Esophagus muscularis mucosa (tissue), 4 donors: ENCODE data around the gene TBR1. TPM values are rescaled to one million over a fixed set of nuclear protein-coding genes. Genes with fewer than 3 reads are reported as not detected.

Experiments
- DNase-seq: peaks from one replicate; pipeline ENCODE4 v3.0.0-alpha.2; 2017; ENCODE audit errors: extremely low spot score
- H3K27ac ChIP-seq, 4 donors: fragments of 200-600 bp; sonication (generic); replicated peaks in 1 of 4; 1 replicate in 3 of 4; 2 replicates in 1 of 4; pipeline ENCODE4 v1.5.1; 2016 to 2019; ENCODE audit warnings: mild to moderate bottlenecking in 1 of 4
- H3K27me3 ChIP-seq, 4 donors: fragments of 200-600 bp; sonication (generic); one replicate each; pipeline versions ENCODE4 v1.5.1 to v1.6.0; 2016 to 2019
- H3K36me3 ChIP-seq, 4 donors: fragments of 200-600 bp; sonication (generic); one replicate each; pipeline ENCODE4 v1.5.1; 2016 to 2019
- H3K4me1 ChIP-seq, 4 donors: fragments of 200-600 bp; sonication (generic); one replicate each; pipeline ENCODE4 v1.5.1; 2016 to 2019
- H3K4me3 ChIP-seq, 4 donors: fragments of 200-600 bp; sonication (generic); 1 replicate in 2 of 4; 2 replicates in 2 of 4; pipeline ENCODE4 v1.5.1; 2016 to 2019; ENCODE audit warnings: mild to moderate bottlenecking in 4 of 4, moderate library complexity in 1 of 4
- H3K9me3 ChIP-seq, 4 donors: fragments of 200-600 bp; sonication (generic); 1 replicate in 3 of 4; 2 replicates in 1 of 4; pipeline ENCODE4 v1.5.1; 2016 to 2019
- CTCF ChIP-seq, 3 experiments: fragments of 200-600 bp in 2 of 3; fragments of 450-650 bp in 1 of 3; sonication (generic) in 2 of 3; IDR thresholded peaks; one replicate each; pipeline ENCODE4 v1.5.1; 2017 to 2019; ENCODE audit warnings: antibody characterized with exemption in 3 of 3, mild to moderate bottlenecking in 2 of 3, moderate library complexity in 1 of 3
- EP300 ChIP-seq: sonication (generic); formaldehyde crosslinking; IDR thresholded peaks from one replicate; pipeline ENCODE4 v1.6.1; 2017; ENCODE audit warnings: antibody characterized with exemption
- POLR2A ChIP-seq: fragments of 450-650 bp; IDR thresholded peaks from one replicate; pipeline ENCODE4 v1.6.1; 2017; ENCODE audit warnings: antibody characterized with exemption, moderate library complexity, mild to moderate bottlenecking, low read depth
- POLR2AphosphoS5 ChIP-seq, 2 donors: sonication (generic); formaldehyde crosslinking; IDR thresholded peaks; one replicate each; pipeline ENCODE4 v1.6.1; 2017; ENCODE audit warnings: antibody characterized with exemption in 2 of 2
- WGBS: methylation state at CpG from one replicate; pipeline ENCODE4 v1.1.5; 2018; 5-methylcytosine and 5-hydroxymethylcytosine counted together
- intact Hi-C: fragments of 100-400 bp; cut with DNase I; formaldehyde crosslinking; loops from one replicate; pipeline ENCODE4 v1.15.1; 2023
- total RNA-seq, 4 donors: library from RNA; depleted of rRNA; stranded (reverse); fragments of >200 nt; gene quantifications; one replicate each; pipeline versions ENCODE4 v1.1.0 to v1.2.1, GENCODE V29; 2016

TBR1 gene
- total RNA-seq, 4 donors from 2014 or later = not detected

- peaks cover under 1 to 100% (median 94%) of the 10 kb centered on the region in 4 donors for H3K27me3 ChIP-seq
- no peak for TF ChIP-seq CTCF (IDR thresholded peaks at IDR 0.05)
- no peak for TF ChIP-seq EP300
- no peak for TF ChIP-seq POLR2A
- TF ChIP-seq POLR2AphosphoS5 (IDR thresholded peaks at IDR 0.05) = no peak
- H3K27ac ChIP-seq = no peak overlapping the region
- DNase-seq = no peak
- no peaks in the 10 kb centered on the region for H3K9me3 ChIP-seq
- 68% methylated on average over 3 of the region's 3 CpGs for WGBS
- no peaks in the 10 kb centered on the region for H3K36me3 ChIP-seq
- H3K4me3 ChIP-seq = no peak overlapping the region
- intact Hi-C loops = no loop called here
- peaks cover 41 to 64% (median 55%) of the 10 kb centered on the region in 4 donors for H3K4me1 ChIP-seq
Measured at GRCh38 chr2:161419638-161420190, 3.6 kb downstream of the TBR1 start.

GRCh38 chr2:161420406-161421074, 4.4 kb downstream of the TBR1 start:
- intact Hi-C loops = no loop called here

GRCh38 chr2:161421686-161422085, 5.6 kb downstream of the TBR1 start:
- 59% methylated on average over 2 of the region's 2 CpGs for WGBS
- TF ChIP-seq POLR2AphosphoS5 (IDR thresholded peaks at IDR 0.05) (no peak), CTCF (IDR thresholded peaks at IDR 0.05) (no peak), POLR2A (no peak), EP300 (no peak)
- Histone ChIP-seq H3K27me3 (peaks cover 0 to 100% (median 95%) of the 10 kb centered on the region in 4 donors), H3K4me3 (no peak overlapping the region), H3K36me3 (no peaks in the 10 kb centered on the region), H3K4me1 (peaks cover 23 to 45% (median 37%) of the 10 kb centered on the region in 4 donors), H3K27ac (no peak overlapping the region), H3K9me3 (no peaks in the 10 kb centered on the region)
- intact Hi-C loops = no loop called here
- DNase-seq = no peak

More at GRCh38 chr2:161420406-161421074, 4.4 kb downstream of the TBR1 start:
- Histone ChIP-seq H3K9me3 (no peaks in the 10 kb centered on the region), H3K4me3 (no peak overlapping the region), H3K36me3 (no peaks in the 10 kb centered on the region), H3K27me3 (peaks cover 0 to 100% (median 94%) of the 10 kb centered on the region in 4 donors), H3K4me1 (peaks cover 32 to 55% (median 47%) of the 10 kb centered on the region in 4 donors), H3K27ac (no peak overlapping the region)
- no peak for DNase-seq
- TF ChIP-seq POLR2AphosphoS5 (IDR thresholded peaks at IDR 0.05) = no peak
- TF ChIP-seq EP300 = no peak
- no peak for TF ChIP-seq CTCF (IDR thresholded peaks at IDR 0.05)
- no peak for TF ChIP-seq POLR2A
- WGBS = 62% methylated on average over 11 of the region's 11 CpGs

- peak overlapping the region in 3 of 4 donors; percentile 33 to 45 (median 44) for H3K4me3 ChIP-seq
- intact Hi-C loops = no loop called here
- peaks cover 22 to 45% (median 39%) of the 10 kb centered on the region in 4 donors for H3K4me1 ChIP-seq
- 60% methylated on average over 11 of the region's 11 CpGs for WGBS
- no peak for TF ChIP-seq POLR2AphosphoS5 (IDR thresholded peaks at IDR 0.05)
- no peak for TF ChIP-seq CTCF (IDR thresholded peaks at IDR 0.05)
- no peak for TF ChIP-seq POLR2A
- no peak for TF ChIP-seq EP300
- no peak overlapping the region for H3K27ac ChIP-seq
- no peaks in the 10 kb centered on the region for H3K36me3 ChIP-seq
- no peaks in the 10 kb centered on the region for H3K9me3 ChIP-seq
- H3K27me3 ChIP-seq = peaks cover 9 to 100% (median 95%) of the 10 kb centered on the region in 4 donors
- no peak for DNase-seq
Measured at GRCh38 chr2:161422816-161423403, 6.8 kb downstream of the TBR1 start.
